Mesothelial cell of epicardium (in vitro differentiated cells): Measurements from ENCODE around the gene ANKMY1. TPM values are rescaled to one million over a fixed set of nuclear protein-coding genes. Genes with fewer than 3 reads are reported as not detected.

Experiments used
- DNase-seq, 2 experiments: peaks; one replicate each; pipeline ENCODE4 v3.0.0; 2021; ENCODE audit warnings: low spot score in 2 of 2; ENCODE audit not compliant: unreplicated experiment in 2 of 2
- H3K27ac Mint-ChIP-seq: 2 replicates; pipeline ENCODE4 v1.8.0; 2021; ENCODE audit warnings: mixed read lengths
- H3K27me3 Mint-ChIP-seq: 2 replicates; pipeline ENCODE4 v1.8.0; 2021; ENCODE audit warnings: low read depth, mixed read lengths
- H3K36me3 Mint-ChIP-seq: 2 replicates; pipeline ENCODE4 v1.8.0; 2021; ENCODE audit warnings: mixed read lengths
- H3K4me1 Mint-ChIP-seq: 2 replicates; pipeline ENCODE4 v1.8.0; 2021; ENCODE audit warnings: mixed read lengths
- H3K4me3 Mint-ChIP-seq: 2 replicates; pipeline ENCODE4 v1.8.0; 2021; ENCODE audit warnings: mild to moderate bottlenecking, moderate library complexity, mixed read lengths
- H3K9me3 Mint-ChIP-seq: 2 replicates; pipeline ENCODE4 v1.8.0; 2021; ENCODE audit warnings: mixed read lengths
- microRNA-seq: library from miRNA; unstranded; fragments of <30 nt; microRNA quantifications from one replicate; pipeline ENCODE4 v1.2.0, GENCODE V29; 2021; ENCODE audit warnings: inconsistent platforms, mixed read lengths
- total RNA-seq: library from RNA; stranded (reverse); gene quantifications from 3 replicates; pipeline ENCODE4 v1.2.1, GENCODE V29; 2021
- TF ChIP-seq, protein P1 (sequence below): fragments of 200-600 bp; sonication (generic); IDR thresholded peaks from one replicate; pipeline ENCODE4 v1.5.0; 2021; ENCODE audit warnings: antibody characterized with exemption; ENCODE audit not compliant: unreplicated experiment

ANKMY1 gene
- total RNA-seq, 1 donor from 2014 or later: 29.8 TPM

GRCh38 chr2:240429872-240430491 is 127.8 kb downstream of the ANKMY1 start:
- no peaks in the 10 kb centered on the region for H3K36me3 Mint-ChIP-seq
- peaks cover 4% of the 10 kb centered on the region for H3K9me3 Mint-ChIP-seq
- peaks cover 8% of the 10 kb centered on the region for H3K4me1 Mint-ChIP-seq
- H3K27ac Mint-ChIP-seq: no peak overlapping the region
- DNase-seq: peak in 1 of 2 experiments; percentile 15
- H3K27me3 Mint-ChIP-seq: peaks cover 36% of the 10 kb centered on the region
- TF ChIP-seq, protein P1, sequence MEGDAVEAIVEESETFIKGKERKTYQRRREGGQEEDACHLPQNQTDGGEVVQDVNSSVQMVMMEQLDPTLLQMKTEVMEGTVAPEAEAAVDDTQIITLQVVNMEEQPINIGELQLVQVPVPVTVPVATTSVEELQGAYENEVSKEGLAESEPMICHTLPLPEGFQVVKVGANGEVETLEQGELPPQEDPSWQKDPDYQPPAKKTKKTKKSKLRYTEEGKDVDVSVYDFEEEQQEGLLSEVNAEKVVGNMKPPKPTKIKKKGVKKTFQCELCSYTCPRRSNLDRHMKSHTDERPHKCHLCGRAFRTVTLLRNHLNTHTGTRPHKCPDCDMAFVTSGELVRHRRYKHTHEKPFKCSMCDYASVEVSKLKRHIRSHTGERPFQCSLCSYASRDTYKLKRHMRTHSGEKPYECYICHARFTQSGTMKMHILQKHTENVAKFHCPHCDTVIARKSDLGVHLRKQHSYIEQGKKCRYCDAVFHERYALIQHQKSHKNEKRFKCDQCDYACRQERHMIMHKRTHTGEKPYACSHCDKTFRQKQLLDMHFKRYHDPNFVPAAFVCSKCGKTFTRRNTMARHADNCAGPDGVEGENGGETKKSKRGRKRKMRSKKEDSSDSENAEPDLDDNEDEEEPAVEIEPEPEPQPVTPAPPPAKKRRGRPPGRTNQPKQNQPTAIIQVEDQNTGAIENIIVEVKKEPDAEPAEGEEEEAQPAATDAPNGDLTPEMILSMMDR: no peak
- H3K4me3 Mint-ChIP-seq: no peak overlapping the region

Small RNA genes lying within 50 kb of the gene (microRNA-seq; reads per million reads assigned to microRNA genes)
- gene MIR149: 4,390 reads per million, percentile 90 among the genes with 10 or more reads in this experiment

Other genes with a start within 250 kb of the ANKMY1 start
- 86.1 to 89.7 TPM (median 88.0 TPM) in 3 replicates for gene GPC1, start 122.3 kb downstream of the ANKMY1 start, total RNA-seq
- gene DUSP28, start 2.4 kb upstream of the ANKMY1 start, total RNA-seq: 4.3 to 6.2 TPM (median 5.9 TPM) in 3 replicates
- 26.4 to 28.3 TPM (median 28.3 TPM) in 3 replicates for gene RNPEPL1, start 10.5 kb upstream of the ANKMY1 start, total RNA-seq
- 58.3 to 60.3 TPM (median 58.6 TPM) in 3 replicates for gene CAPN10, start 28.7 kb upstream of the ANKMY1 start, total RNA-seq
- 5.4 to 6.0 TPM (median 6.0 TPM) in 3 replicates for gene GPR35, start 67.5 kb upstream of the ANKMY1 start, total RNA-seq
- not detected in 3 replicates for gene AQP12B, start 124.9 kb upstream of the ANKMY1 start, total RNA-seq
- gene AQP12A, start 133.9 kb upstream of the ANKMY1 start, total RNA-seq: not detected in 3 replicates